Prostate gland (tissue), 2 donors: Measurements from ENCODE around the gene WDTC1.

ENCODE experiments used
- POLR2A ChIP-seq: fragments of 450-650 bp; IDR thresholded peaks from one replicate; pipeline ENCODE4 v1.6.1; 2016; ENCODE audit warnings: antibody characterized with exemption, mild to moderate bottlenecking
- POLR2AphosphoS5 ChIP-seq: sonication (generic); formaldehyde crosslinking; IDR thresholded peaks from one replicate; pipeline ENCODE4 v1.6.1; 2017; ENCODE audit warnings: antibody characterized with exemption
- TF ChIP-seq, protein P1 (sequence below), 4 experiments: fragments of 200-600 bp in 2 of 4; fragments of 450-650 bp in 2 of 4; sonication (generic) in 2 of 4; IDR thresholded peaks; 1 replicate in 3 of 4; 2 replicates in 1 of 4; pipeline ENCODE4 v1.5.1; 2016 to 2019; ENCODE audit warnings: antibody characterized with exemption in 4 of 4, mild to moderate bottlenecking in 2 of 4, moderate library complexity in 2 of 4

- TF ChIP-seq, protein P1, sequence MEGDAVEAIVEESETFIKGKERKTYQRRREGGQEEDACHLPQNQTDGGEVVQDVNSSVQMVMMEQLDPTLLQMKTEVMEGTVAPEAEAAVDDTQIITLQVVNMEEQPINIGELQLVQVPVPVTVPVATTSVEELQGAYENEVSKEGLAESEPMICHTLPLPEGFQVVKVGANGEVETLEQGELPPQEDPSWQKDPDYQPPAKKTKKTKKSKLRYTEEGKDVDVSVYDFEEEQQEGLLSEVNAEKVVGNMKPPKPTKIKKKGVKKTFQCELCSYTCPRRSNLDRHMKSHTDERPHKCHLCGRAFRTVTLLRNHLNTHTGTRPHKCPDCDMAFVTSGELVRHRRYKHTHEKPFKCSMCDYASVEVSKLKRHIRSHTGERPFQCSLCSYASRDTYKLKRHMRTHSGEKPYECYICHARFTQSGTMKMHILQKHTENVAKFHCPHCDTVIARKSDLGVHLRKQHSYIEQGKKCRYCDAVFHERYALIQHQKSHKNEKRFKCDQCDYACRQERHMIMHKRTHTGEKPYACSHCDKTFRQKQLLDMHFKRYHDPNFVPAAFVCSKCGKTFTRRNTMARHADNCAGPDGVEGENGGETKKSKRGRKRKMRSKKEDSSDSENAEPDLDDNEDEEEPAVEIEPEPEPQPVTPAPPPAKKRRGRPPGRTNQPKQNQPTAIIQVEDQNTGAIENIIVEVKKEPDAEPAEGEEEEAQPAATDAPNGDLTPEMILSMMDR (IDR thresholded peaks at IDR 0.05): no peak
- TF ChIP-seq POLR2A (no peak), POLR2AphosphoS5 (no peak)
Observed at GRCh38 chr1:27301582-27302199, 67.3 kb downstream of the WDTC1 start.
